CD8-positive, alpha-beta memory T cell (primary cell): ENCODE data around the gene E2F2. TPM values are rescaled to one million over a fixed set of nuclear protein-coding genes. Genes with fewer than 3 reads are reported as not detected.
"Not testable (repeated sequence)": the region's sequence is repeated elsewhere in the genome, so short reads cannot be mapped to it uniquely, and the experiment has no call there.

Experiments used
- CTCF ChIA-PET: fragments of 350-600 bp; sonication (Branson Sonifier 250); formaldehyde crosslinking; loops from one replicate; lab custom pipeline; 2021; ENCODE audit warnings: antibody characterized with exemption; lab: Charles Lee
- POLR2A ChIA-PET: fragments of 350-600 bp; sonication (Branson Sonifier 250); formaldehyde crosslinking; loops from one replicate; lab custom pipeline; 2021; ENCODE audit warnings: antibody characterized with exemption; lab: Charles Lee
- DNase-seq, 5 donors: peaks; one replicate each; pipeline versions ENCODE4 v3.0.0 to v3.0.0-alpha.2; 2020 to 2022; ENCODE audit warnings: mixed read lengths in 1 of 5
- H3K27ac ChIP-seq: one replicate; pipeline ENCODE4 v1.7.0; 2013; ENCODE audit warnings: low read depth, mild to moderate bottlenecking, low read length, moderate library complexity
- H3K27me3 ChIP-seq: 2 replicates; pipeline ENCODE4 v1.7.0; 2013; ENCODE audit warnings: low read length, mild to moderate bottlenecking; ENCODE audit not compliant: insufficient read depth, poor library complexity, severe bottlenecking
- H3K36me3 ChIP-seq: 2 replicates; pipeline ENCODE4 v1.7.0; 2013; ENCODE audit warnings: mild to moderate bottlenecking, low read length, moderate library complexity; ENCODE audit not compliant: insufficient read depth
- H3K4me1 ChIP-seq: 2 replicates; pipeline ENCODE4 v1.7.0; 2013; ENCODE audit warnings: mild to moderate bottlenecking, low read length, moderate library complexity; ENCODE audit not compliant: insufficient read depth
- H3K4me3 ChIP-seq: 2 replicates; pipeline ENCODE4 v1.7.0; 2013; ENCODE audit warnings: mild to moderate bottlenecking, low read length
- H3K9me3 ChIP-seq: 2 replicates; pipeline ENCODE4 v1.7.0; 2013; ENCODE audit warnings: mild to moderate bottlenecking, low read length
- H3K27ac Mint-ChIP-seq, 8 donors: one replicate each; pipeline ENCODE4 v1.8.0; 2020 to 2021; ENCODE audit warnings: mixed read lengths in 8 of 8, mild to moderate bottlenecking in 6 of 8, inconsistent platforms in 3 of 8, moderate library complexity in 3 of 8
- H3K27me3 Mint-ChIP-seq, 2 donors: one replicate each; pipeline ENCODE4 v1.8.0; 2020 to 2021; ENCODE audit warnings: mixed read lengths in 2 of 2, mild to moderate bottlenecking in 1 of 2, moderate library complexity in 1 of 2
- H3K36me3 Mint-ChIP-seq, 3 donors: one replicate each; pipeline ENCODE4 v1.8.0; 2020 to 2021; ENCODE audit warnings: mixed read lengths in 3 of 3, inconsistent platforms in 1 of 3, mild to moderate bottlenecking in 1 of 3
- H3K4me1 Mint-ChIP-seq, 3 donors: one replicate each; pipeline ENCODE4 v1.8.0; 2020 to 2021; ENCODE audit warnings: mixed read lengths in 3 of 3, inconsistent platforms in 1 of 3, mild to moderate bottlenecking in 1 of 3
- H3K4me3 Mint-ChIP-seq, 7 donors: one replicate each; pipeline ENCODE4 v1.8.0; 2020 to 2021; ENCODE audit warnings: mixed read lengths in 7 of 7, mild to moderate bottlenecking in 6 of 7, moderate library complexity in 4 of 7, inconsistent platforms in 2 of 7
- H3K9me3 Mint-ChIP-seq, 5 donors: one replicate each; pipeline ENCODE4 v1.8.0; 2020 to 2022; ENCODE audit warnings: mixed read lengths in 5 of 5, mild to moderate bottlenecking in 3 of 5, moderate library complexity in 2 of 5, inconsistent platforms in 1 of 5
- polyA plus RNA-seq: library from polyadenylated mRNA; unstranded; fragments of 300-500 nt; fragmentation: Illumina TruSeq; gene quantifications from one replicate; pipeline ENCODE4 v1.2.3, GENCODE V29; 2021
- total RNA-seq, 2 experiments: library from RNA; stranded (reverse); gene quantifications; one replicate each; pipeline ENCODE4 v1.2.3, GENCODE V29; 2021

The E2F2 gene
- total and polyA plus RNA-seq, 3 experiments from 2014 or later, result 0.76 to 19.6 (median 19.1) TPM

- H3K36me3 ChIP-seq, result no peaks in the 10 kb centered on the region
- H3K27ac ChIP-seq, result no peak overlapping the region
- no peak for DNase-seq
- ChIA-PET POLR2A (no interaction called here), CTCF (interaction anchor here (0.9 to 13.0 kb wide), 4 partner anchors 11 to 84 kb away, joined by 3 to 268 read pairs (median 13); no protein-coding TSS in a partner anchor)
- H3K4me1 ChIP-seq, result peaks cover 36% of the 10 kb centered on the region
- H3K27ac Mint-ChIP-seq, result peak overlapping the region in 1 of 8 donors; percentile 5
- H3K4me1 Mint-ChIP-seq, result peaks cover 26 to 35% (median 30%) of the 10 kb centered on the region in 3 donors
- no peaks in the 10 kb centered on the region for H3K27me3 ChIP-seq
- peaks cover 0 to 2% of the 10 kb centered on the region in 2 donors for H3K27me3 Mint-ChIP-seq
- peak overlapping the region in 1 of 7 donors; percentile 64 for H3K4me3 Mint-ChIP-seq
- no peaks in the 10 kb centered on the region for H3K9me3 Mint-ChIP-seq
- H3K4me3 ChIP-seq, result no peak overlapping the region
- H3K36me3 Mint-ChIP-seq, result no peaks in the 10 kb centered on the region
- H3K9me3 ChIP-seq, result no peaks in the 10 kb centered on the region
Observed at GRCh38 chr1:23551849-23552248, 20.8 kb upstream of the E2F2 start.

- no peaks in the 10 kb centered on the region for H3K9me3 Mint-ChIP-seq
- Histone ChIP-seq H3K9me3 (no peaks in the 10 kb centered on the region), H3K36me3 (no peaks in the 10 kb centered on the region), H3K27me3 (no peaks in the 10 kb centered on the region), H3K27ac (no peak overlapping the region), H3K4me3 (no peak overlapping the region), H3K4me1 (peaks cover 15% of the 10 kb centered on the region)
- H3K27me3 Mint-ChIP-seq, result no peaks in the 10 kb centered on the region
- DNase-seq, result no peak
- peaks cover 6 to 15% (median 9%) of the 10 kb centered on the region in 3 donors for H3K4me1 Mint-ChIP-seq
- peak overlapping the region in 1 of 8 donors; percentile 21 for H3K27ac Mint-ChIP-seq
- no peaks in the 10 kb centered on the region for H3K36me3 Mint-ChIP-seq
- ChIA-PET CTCF (interaction anchor here (0.6 to 13.0 kb wide), 4 partner anchors 9 to 87 kb away, joined by 3 to 268 read pairs (median 6); no protein-coding TSS in a partner anchor), POLR2A (interaction anchor here (0.8 kb wide), 1 partner anchor 88 kb away, joined by 6 read pairs; no protein-coding TSS in a partner anchor)
- H3K4me3 Mint-ChIP-seq, result no peak overlapping the region
Observed at GRCh38 chr1:23548704-23549143, 17.7 kb upstream of the E2F2 start.

- Mint-ChIP-seq H3K4me1 (peaks cover 4 to 9% (median 6%) of the 10 kb centered on the region in 3 donors), H3K4me3 (no peak overlapping the region), H3K36me3 (no peaks in the 10 kb centered on the region), H3K9me3 (no peaks in the 10 kb centered on the region), H3K27me3 (no peaks in the 10 kb centered on the region), H3K27ac (no peak overlapping the region)
- no peak overlapping the region for H3K27ac ChIP-seq
- no peaks in the 10 kb centered on the region for H3K36me3 ChIP-seq
- peaks cover 9% of the 10 kb centered on the region for H3K4me1 ChIP-seq
- H3K27me3 ChIP-seq, result no peaks in the 10 kb centered on the region
- no peak overlapping the region for H3K4me3 ChIP-seq
- CTCF ChIA-PET, result interaction anchor here (0.8 to 34.1 kb wide), 9 partner anchors 9 to 118 kb away, joined by 3 to 588 read pairs (median 9); partner anchors contain the start of genes ASAP3 and ID3
- POLR2A ChIA-PET, result interaction anchor here (3.4 kb wide), 1 partner anchor 90 kb away, joined by 22 read pairs; no protein-coding TSS in a partner anchor
- DNase-seq, result no peak
- no peaks in the 10 kb centered on the region for H3K9me3 ChIP-seq
Observed at GRCh38 chr1:23546897-23547584, 16.0 kb upstream of the E2F2 start.

- no peak overlapping the region for H3K4me3 ChIP-seq
- no peaks in the 10 kb centered on the region for H3K36me3 ChIP-seq
- CTCF ChIA-PET, result interaction anchor here (1.1 to 34.1 kb wide), 13 partner anchors 8 to 101 kb away, joined by 3 to 588 read pairs (median 9); partner anchors contain the start of genes ASAP3, E2F2 and ID3
- no peak overlapping the region for H3K27ac Mint-ChIP-seq
- H3K27me3 Mint-ChIP-seq, result peaks cover 0 to 1% of the 10 kb centered on the region in 2 donors
- H3K4me1 ChIP-seq, result peaks cover 9% of the 10 kb centered on the region
- no peaks in the 10 kb centered on the region for H3K27me3 ChIP-seq
- no peaks in the 10 kb centered on the region for H3K9me3 ChIP-seq
- POLR2A ChIA-PET, result interaction anchor here (1.6 to 3.4 kb wide), 2 partner anchors 9 to 91 kb away, joined by 4 to 22 read pairs; no protein-coding TSS in a partner anchor
- H3K36me3 Mint-ChIP-seq, result no peaks in the 10 kb centered on the region
- H3K4me3 Mint-ChIP-seq, result no peak overlapping the region
- no peak overlapping the region for H3K27ac ChIP-seq
- H3K9me3 Mint-ChIP-seq, result no peaks in the 10 kb centered on the region
- DNase-seq, result no peak
- peaks cover 4 to 9% (median 9%) of the 10 kb centered on the region in 3 donors for H3K4me1 Mint-ChIP-seq
Observed at GRCh38 chr1:23545851-23546250, 14.8 kb upstream of the E2F2 start.

- Mint-ChIP-seq H3K4me3 (no peak overlapping the region), H3K9me3 (no peaks in the 10 kb centered on the region), H3K27me3 (peaks cover 0 to 3% of the 10 kb centered on the region in 2 donors), H3K36me3 (peaks cover 0 to 1% (median 0%) of the 10 kb centered on the region in 3 donors), H3K4me1 (peaks cover 10 to 16% (median 11%) of the 10 kb centered on the region in 3 donors), H3K27ac (peak overlapping the region in 2 of 8 donors; percentile 56 to 67)
- Histone ChIP-seq H3K27ac (no peak overlapping the region), H3K9me3 (no peaks in the 10 kb centered on the region), H3K4me1 (peaks cover 17% of the 10 kb centered on the region), H3K36me3 (no peaks in the 10 kb centered on the region), H3K27me3 (no peaks in the 10 kb centered on the region), H3K4me3 (no peak overlapping the region)
- CTCF ChIA-PET, result interaction anchor here (0.6 to 34.1 kb wide), 27 partner anchors 9 to 103 kb away, joined by 3 to 588 read pairs (median 5); partner anchors contain the start of genes ASAP3, E2F2 and ID3
- POLR2A ChIA-PET, result interaction anchor here (0.6 to 3.4 kb wide), 5 partner anchors 10 to 92 kb away, joined by 3 to 22 read pairs (median 4); no protein-coding TSS in a partner anchor
- DNase-seq, result peak; percentile 49 to 79 (median 61)
Observed at GRCh38 chr1:23544444-23545389, 13.7 kb upstream of the E2F2 start.

GRCh38 chr1:23543707-23544443 lies 12.8 kb upstream of the E2F2 start:
- H3K27ac ChIP-seq, result no peak overlapping the region
- ChIA-PET CTCF (interaction anchor here (0.7 to 34.1 kb wide), 18 partner anchors 10 to 689 kb away, joined by 3 to 588 read pairs (median 5); partner anchors contain the start of genes ASAP3, E2F2 and ID3), POLR2A (interaction anchor here (1.2 to 3.4 kb wide), 3 partner anchors 76 to 93 kb away, joined by 4 to 22 read pairs (median 5); no protein-coding TSS in a partner anchor)
- H3K4me1 ChIP-seq, result peaks cover 21% of the 10 kb centered on the region
- Mint-ChIP-seq H3K4me1 (peaks cover 11 to 19% (median 14%) of the 10 kb centered on the region in 3 donors), H3K9me3 (no peaks in the 10 kb centered on the region), H3K36me3 (peaks cover 0 to 3% (median 0%) of the 10 kb centered on the region in 3 donors), H3K4me3 (no peak overlapping the region), H3K27me3 (peaks cover 0 to 3% of the 10 kb centered on the region in 2 donors), H3K27ac (peak overlapping the region in 2 of 8 donors; percentile 76 to 84)
- H3K4me3 ChIP-seq, result no peak overlapping the region
- H3K9me3 ChIP-seq, result no peaks in the 10 kb centered on the region
- no peaks in the 10 kb centered on the region for H3K27me3 ChIP-seq
- DNase-seq, result no peak
- no peaks in the 10 kb centered on the region for H3K36me3 ChIP-seq

GRCh38 chr1:23542940-23543339 lies 11.9 kb upstream of the E2F2 start:
- peaks cover 16% of the 10 kb centered on the region for H3K4me1 ChIP-seq
- H3K4me3 ChIP-seq, H3K27me3 ChIP-seq, H3K36me3 Mint-ChIP-seq, H3K4me3 Mint-ChIP-seq, H3K27ac Mint-ChIP-seq, H3K36me3 ChIP-seq, POLR2A ChIA-PET, H3K9me3 Mint-ChIP-seq, H3K9me3 ChIP-seq, DNase-seq, H3K27me3 Mint-ChIP-seq, H3K27ac ChIP-seq: not testable (repeated sequence)
- peaks cover 11 to 19% (median 14%) of the 10 kb centered on the region in 3 donors for H3K4me1 Mint-ChIP-seq
- CTCF ChIA-PET, result interaction anchor here (1.3 to 34.1 kb wide), 4 partner anchors 15 to 112 kb away, joined by 3 to 588 read pairs (median 242); partner anchors contain the start of gene E2F2
